Peyer's patch (tissue), 4 donors: ENCODE data around the gene B3GALNT1.

Experiments used
- POLR2A ChIP-seq, 2 donors: fragments of 450-650 bp; IDR thresholded peaks; one replicate each; pipeline ENCODE4 v1.5.1; 2017; ENCODE audit warnings: antibody characterized with exemption in 2 of 2, mild to moderate bottlenecking in 2 of 2, moderate library complexity in 2 of 2
- TF ChIP-seq, protein P1 (sequence below), 6 experiments: fragments of 450-650 bp in 4 of 6; fragments of 200-600 bp in 2 of 6; sonication (generic) in 1 of 6; IDR thresholded peaks; one replicate each; pipeline ENCODE4 v1.5.1; 2017 to 2019; ENCODE audit warnings: antibody characterized with exemption in 6 of 6, mild to moderate bottlenecking in 3 of 6, moderate library complexity in 1 of 6

DNA sequence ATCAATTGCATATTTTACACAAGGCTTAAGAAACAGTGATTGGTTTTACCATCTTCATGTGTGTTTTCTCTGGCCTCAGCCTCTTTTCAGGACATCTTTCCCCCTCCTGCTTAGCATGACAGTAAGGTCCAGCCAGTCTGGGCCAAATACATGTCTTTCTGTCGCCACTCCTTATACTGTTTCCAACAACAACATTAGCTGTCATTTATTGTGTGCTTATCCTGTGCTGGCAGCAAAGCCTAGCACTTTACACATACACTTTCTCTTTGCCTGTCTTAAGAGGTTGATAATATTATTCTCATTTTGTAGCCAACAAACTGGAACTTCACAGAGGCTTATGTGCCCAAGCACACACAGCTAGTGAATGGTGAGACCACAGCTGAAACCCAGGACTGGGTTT, 37.8 kb downstream of the B3GALNT1 start:
- TF ChIP-seq, protein P1, sequence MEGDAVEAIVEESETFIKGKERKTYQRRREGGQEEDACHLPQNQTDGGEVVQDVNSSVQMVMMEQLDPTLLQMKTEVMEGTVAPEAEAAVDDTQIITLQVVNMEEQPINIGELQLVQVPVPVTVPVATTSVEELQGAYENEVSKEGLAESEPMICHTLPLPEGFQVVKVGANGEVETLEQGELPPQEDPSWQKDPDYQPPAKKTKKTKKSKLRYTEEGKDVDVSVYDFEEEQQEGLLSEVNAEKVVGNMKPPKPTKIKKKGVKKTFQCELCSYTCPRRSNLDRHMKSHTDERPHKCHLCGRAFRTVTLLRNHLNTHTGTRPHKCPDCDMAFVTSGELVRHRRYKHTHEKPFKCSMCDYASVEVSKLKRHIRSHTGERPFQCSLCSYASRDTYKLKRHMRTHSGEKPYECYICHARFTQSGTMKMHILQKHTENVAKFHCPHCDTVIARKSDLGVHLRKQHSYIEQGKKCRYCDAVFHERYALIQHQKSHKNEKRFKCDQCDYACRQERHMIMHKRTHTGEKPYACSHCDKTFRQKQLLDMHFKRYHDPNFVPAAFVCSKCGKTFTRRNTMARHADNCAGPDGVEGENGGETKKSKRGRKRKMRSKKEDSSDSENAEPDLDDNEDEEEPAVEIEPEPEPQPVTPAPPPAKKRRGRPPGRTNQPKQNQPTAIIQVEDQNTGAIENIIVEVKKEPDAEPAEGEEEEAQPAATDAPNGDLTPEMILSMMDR (IDR thresholded peaks at IDR 0.05), result no peak
- TF ChIP-seq POLR2A (IDR thresholded peaks at IDR 0.05), result no peak
